Measurements from ENCODE around the gene NUDT17.

NUDT17 gene

GRCh38 chr1:145895471-145895870 lies 50.0 kb downstream of the NUDT17 start:
- in situ Hi-C loops (cut with HindIII; ENCODE audit: low pct_ligation_motif_present, low sequenced_read_pairs): no loop called here
- H3K4me3 ChIP-seq (ENCODE audit: low read depth, low read length): no peak overlapping the region
- TF ChIP-seq CTCF (IDR thresholded peaks at IDR 0.05; ENCODE audit: low read depth, low read length, missing control alignments): no peak
- H3K36me3 ChIP-seq (replicated peaks): no peaks in the 10 kb centered on the region
- H3K27ac ChIP-seq: no peak overlapping the region
- no peak for DNase-seq
- no peaks in the 10 kb centered on the region for H3K27me3 ChIP-seq (replicated peaks)

- no peak for TF ChIP-seq CTCF (IDR thresholded peaks at IDR 0.05; ENCODE audit: low read depth, low read length, missing control alignments)
These were observed 52.5 kb downstream of the NUDT17 start for GRCh38 chr1:145897969-145898368.

More at GRCh38 chr1:145897969-145898368, 52.5 kb downstream of the NUDT17 start:
- Histone ChIP-seq H3K36me3 (replicated peaks) (peaks cover 6% of the 10 kb centered on the region), H3K27ac (no peak overlapping the region), H3K27me3 (replicated peaks) (no peaks in the 10 kb centered on the region), H3K4me3 (ENCODE audit: low read depth, low read length) (no peak overlapping the region)
- in situ Hi-C loops (cut with HindIII; ENCODE audit: low pct_ligation_motif_present, low sequenced_read_pairs): no loop called here
- no peak for DNase-seq

Data from brain microvascular endothelial cell (primary cell).